Cardiac septum (tissue), 1 donor: ENCODE measurements around the gene BCAN. TPM values are rescaled to one million over a fixed set of nuclear protein-coding genes. Genes with fewer than 3 reads are reported as not detected.
"Not testable (repeated sequence)": the region's sequence is repeated elsewhere in the genome, so short reads cannot be mapped to it uniquely, and the experiment has no call there.

Experiments used
- DNase-seq: peaks from one replicate; pipeline ENCODE4 v3.0.0-alpha.2; 2020; ENCODE audit warnings: low spot score
- intact Hi-C: fragments of 100-400 bp; cut with DNase I; formaldehyde crosslinking; loops from one replicate; pipeline ENCODE4 v1.14.0; 2022
- total RNA-seq: library from RNA; stranded (reverse); fragmentation: NEBNext Ultra II Directional; extraction: Animal tissue kit (Norgen Biotek cat#: 25700); gene quantifications from one replicate; pipeline ENCODE4 v1.2.1, GENCODE V29; 2021
- donor health status: DM: no; HTN: no; CAD: no.

Gene BCAN
- total RNA-seq, 1 donor from 2014 or later, result 0.16 TPM

- intact Hi-C loops, result no loop called here
- DNase-seq, result no peak
These were observed 29.3 kb upstream of the BCAN start for GRCh38 chr1:156612666-156613065.

DNA sequence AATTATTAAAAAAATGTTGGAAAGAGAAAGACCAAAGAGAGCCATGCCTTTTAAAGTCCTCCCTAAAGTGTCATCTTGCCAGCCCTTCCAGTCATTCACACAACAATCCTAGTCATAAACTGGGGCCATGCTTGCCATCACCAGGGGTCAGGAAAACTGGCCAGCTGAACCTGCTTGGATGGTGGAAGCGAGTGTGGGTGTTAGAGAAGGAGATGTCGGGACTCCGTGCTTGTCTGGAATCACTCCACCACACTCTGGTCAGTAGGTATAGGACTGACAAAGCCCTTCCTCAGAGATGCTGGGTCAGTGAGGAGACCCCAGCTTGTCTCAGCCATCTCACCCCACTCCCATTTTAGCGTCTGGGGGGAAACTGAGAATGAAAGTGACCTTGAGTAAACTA lies 26.0 kb upstream of the BCAN start:
- intact Hi-C loops, result no loop called here
- DNase-seq, result no peak

DNA sequence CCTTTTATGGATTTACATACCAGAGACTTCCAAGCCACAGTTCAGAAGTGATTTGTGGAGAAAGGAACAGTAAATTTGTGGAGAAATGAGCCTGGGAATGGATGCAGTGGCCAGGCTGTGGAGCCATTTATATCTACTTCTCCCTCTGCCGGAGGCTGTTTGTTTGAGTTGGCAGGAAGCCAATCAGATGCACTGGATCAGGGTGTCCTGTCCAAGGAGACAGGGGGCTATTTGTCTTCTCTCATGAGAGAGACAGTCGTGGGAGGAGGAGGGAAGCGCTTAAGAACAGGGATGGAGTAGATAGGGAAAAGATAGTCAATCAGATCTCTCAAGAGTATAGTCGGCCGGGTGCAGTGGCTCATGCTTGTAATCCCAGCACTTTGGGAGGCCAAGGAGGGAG lies 25.5 kb upstream of the BCAN start:
- intact Hi-C loops, result no loop called here
- DNase-seq, result no peak

- DNase-seq, result peak; percentile 55
- intact Hi-C loops, result no loop called here
These were observed 22.9 kb upstream of the BCAN start, which contains the start of gene HAPLN2 for GRCh38 chr1:156618853-156619581. Gene HAPLN2 (plus strand): TSS chr1:156619415. CDS start chr1:156623491, 4,076 bp downstream.

DNA sequence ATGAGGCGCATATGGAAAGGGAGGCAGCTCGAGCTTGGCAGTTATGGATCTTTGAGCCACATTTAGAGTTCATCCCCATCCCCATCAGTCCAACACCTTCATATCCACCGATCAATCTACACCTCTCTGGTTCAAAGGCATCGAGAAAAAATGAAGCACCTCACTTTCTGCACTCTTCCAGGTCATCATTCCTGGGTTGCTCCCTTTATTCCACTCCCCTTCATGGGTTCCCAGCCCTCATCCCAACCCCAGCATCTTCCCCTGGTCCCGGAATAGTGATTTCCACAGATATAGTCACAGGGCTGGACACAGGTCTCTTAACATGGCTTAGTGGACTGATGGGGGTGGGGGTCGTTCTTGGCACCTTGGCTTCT lies 22.3 kb upstream of the BCAN start:
- DNase-seq, result peak; percentile 5
- intact Hi-C loops, result no loop called here

GRCh38 chr1:156622581-156623297 lies 19.2 kb upstream of the BCAN start:
- intact Hi-C loops, result no loop called here

GRCh38 chr1:156623946-156624813 lies 17.7 kb upstream of the BCAN start:
- peak; percentile 76 for DNase-seq
- intact Hi-C loops, result no loop called here

More at GRCh38 chr1:156622581-156623297, 19.2 kb upstream of the BCAN start:
- DNase-seq, result peak; percentile 39

DNA sequence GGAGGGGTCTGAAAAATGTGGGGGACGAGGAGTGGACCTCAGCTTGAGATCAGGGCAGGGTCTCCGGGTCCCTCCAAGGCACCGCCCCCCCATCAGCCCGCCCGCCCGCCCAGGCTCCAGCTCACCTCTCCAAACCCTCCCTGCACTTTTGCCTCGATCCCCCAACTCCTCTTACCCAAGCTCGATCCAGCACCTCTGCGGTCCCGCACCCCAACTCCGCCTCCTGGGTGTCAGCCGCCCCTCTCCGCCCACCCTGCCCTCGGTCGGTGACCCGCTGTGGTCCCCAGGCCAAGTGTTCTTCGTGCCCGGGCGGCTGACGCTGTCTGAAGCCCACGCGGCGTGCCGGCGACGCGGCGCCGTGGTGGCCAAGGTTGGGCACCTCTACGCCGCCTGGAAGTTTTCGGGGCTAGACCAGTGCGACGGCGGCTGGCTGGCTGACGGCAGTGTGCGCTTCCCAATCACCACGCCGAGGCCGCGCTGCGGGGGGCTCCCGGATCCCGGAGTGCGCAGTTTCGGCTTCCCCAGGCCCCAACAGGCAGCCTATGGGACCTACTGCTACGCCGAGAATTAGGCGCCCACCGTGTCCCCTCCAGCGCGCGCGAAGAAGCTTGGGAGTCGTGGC lies 17.0 kb upstream of the BCAN start:
- DNase-seq, result peak; percentile 66

DNA sequence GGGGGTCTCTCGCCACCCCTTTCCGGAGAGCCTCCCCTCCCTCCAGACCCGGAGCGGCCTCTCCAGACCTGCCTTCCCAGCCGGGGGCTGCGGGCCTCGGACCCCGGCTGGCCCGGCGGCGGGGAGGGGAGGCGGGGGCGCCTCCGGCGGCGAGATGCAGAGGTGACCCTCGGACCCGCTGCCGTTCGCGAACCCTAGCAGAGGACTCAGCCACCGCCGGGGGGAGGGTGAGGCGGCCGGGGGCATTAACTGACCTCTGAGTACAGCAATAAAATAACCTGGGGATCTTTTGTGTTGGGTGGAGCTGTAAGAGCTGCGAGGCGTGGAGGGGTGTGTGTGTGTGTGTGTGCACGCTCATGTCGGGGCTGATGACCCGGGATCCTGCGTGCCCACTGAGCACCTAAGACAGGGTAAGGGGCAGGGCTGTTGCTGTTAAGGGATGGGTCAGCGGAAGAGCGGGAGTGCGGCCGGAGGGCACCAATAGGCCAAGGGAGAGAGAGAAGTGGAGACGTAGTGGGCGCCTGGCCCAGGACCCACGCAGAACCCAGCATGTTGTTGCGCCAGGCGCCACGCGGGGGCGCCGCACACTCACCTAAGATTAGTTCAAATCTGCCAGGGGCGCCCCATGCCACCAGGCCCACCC lies 16.4 kb upstream of the BCAN start:
- intact Hi-C loops, result loop anchor here (1.0 to 5.0 kb wide), 3 partner anchors 32 to 102 kb away; partner anchors contain the start of genes ISG20L2 and METTL25B
- DNase-seq, result peak; percentile 75

More for the DNA sequence above, 17.0 kb upstream of the BCAN start:
- intact Hi-C loops, result loop anchor here (1.0 to 5.0 kb wide), 2 partner anchors 32 to 102 kb away; partner anchors contain the start of genes ISG20L2 and METTL25B

GRCh38 chr1:156626079-156626438 lies 15.9 kb upstream of the BCAN start:
- peak; percentile 2 for DNase-seq
- intact Hi-C loops, result loop anchor here (1.0 to 5.0 kb wide), 2 partner anchors 52 to 101 kb away; partner anchors contain the start of genes ISG20L2 and METTL25B

DNA sequence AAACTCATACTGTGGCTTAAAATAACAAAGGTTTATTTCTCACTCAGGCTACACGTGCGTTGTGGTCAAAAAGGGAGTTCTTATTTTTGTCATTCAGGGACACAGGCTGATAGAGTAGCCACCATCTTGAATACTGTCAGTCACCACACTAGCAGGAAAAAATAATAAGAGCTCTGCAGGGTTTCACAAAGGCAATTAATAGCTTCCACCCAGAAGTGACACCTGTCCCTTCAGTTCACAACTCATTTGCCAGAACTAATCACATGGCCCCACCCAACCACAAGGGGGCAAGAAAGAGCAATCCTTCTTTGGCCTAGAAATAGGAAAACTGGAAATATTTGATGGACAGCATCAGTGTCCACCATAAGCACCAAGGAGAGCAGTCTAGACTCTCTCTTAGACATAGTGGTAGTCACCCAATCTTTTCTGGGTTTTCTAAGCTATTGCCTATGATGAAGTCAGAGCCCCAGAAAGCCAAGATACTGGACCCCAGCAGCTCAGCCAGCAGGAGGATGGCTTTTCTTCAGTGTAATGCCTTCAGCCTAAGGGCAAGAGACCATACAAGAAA lies 14.5 kb upstream of the BCAN start:
- DNase-seq, result peak; percentile 65
- intact Hi-C loops, result loop anchor here (5.0 kb wide), 1 partner anchor 100 kb away; the partner anchor contains the start of genes ISG20L2 and METTL25B

DNA sequence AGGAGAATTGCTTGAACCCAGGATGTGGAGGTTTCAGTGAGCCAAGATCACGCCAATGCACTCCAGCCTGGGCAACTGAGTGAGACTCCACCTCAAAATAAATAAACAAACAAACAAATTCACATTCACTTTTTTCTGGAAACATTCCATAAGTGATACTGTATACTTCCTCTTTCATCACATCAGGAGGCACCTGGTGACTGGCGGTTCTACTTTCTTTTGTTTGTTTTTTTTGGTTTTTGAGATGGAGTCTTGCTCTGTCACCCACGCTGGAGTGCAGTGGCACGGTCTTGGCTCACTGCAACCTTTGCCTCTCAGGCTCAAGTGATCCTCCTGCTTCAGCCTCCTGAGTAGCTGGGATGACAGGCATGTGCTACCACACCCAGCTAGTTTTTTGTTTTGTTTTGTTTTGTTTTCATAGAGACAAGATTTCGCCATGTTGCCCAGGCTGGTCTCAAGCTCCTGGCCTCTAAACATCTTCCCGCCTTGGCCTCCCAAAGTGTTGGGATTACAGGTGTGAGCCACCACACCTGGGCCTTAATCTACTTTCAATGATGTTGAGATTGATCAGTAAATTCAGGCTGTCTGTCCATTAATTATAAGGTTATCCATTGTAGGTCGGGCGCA lies 12.0 kb upstream of the BCAN start:
- intact Hi-C loops, result loop anchor here (5.0 kb wide), 1 partner anchor 97 kb away; the partner anchor contains the start of genes ISG20L2 and METTL25B
- no peak for DNase-seq

- DNase-seq, intact Hi-C loops: not testable (repeated sequence)
These were observed 10.8 kb upstream of the BCAN start for GRCh38 chr1:156631152-156631551.

GRCh38 chr1:156632355-156632754 lies 9.6 kb upstream of the BCAN start:
- intact Hi-C loops, result no loop called here
- DNase-seq, result no peak

GRCh38 chr1:156638189-156638985 lies 3.5 kb upstream of the BCAN start:
- intact Hi-C loops, result no loop called here
- no peak for DNase-seq

DNA sequence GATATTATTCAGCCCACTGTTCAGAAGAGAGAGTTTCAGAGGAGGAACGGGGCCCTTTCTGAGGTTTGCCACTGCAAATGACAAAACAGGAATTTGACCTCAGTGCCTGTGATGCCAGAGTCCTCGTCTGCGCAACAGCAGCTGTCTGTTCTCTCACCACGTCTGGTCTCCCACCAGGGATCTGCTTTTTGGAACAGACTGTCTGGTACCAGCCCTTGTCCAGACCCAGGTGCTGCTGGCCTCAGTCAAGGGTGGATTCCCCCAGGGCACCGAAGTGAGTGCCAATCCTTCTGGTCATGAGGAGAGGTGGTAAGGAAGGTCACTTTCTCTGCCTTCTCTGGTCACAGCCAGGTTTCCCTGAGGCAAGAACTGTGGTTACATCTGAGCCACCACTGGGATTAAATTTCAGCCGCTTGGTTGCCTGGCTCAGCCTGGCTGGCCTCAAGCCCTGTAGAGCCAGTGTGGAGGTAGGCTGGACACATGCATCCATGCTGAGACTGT lies 2.3 kb upstream of the BCAN start:
- DNase-seq, result no peak
- intact Hi-C loops, result no loop called here
